H9 (cell line): ENCODE results near the gene PHACTR2. TPM values are rescaled to one million over a fixed set of nuclear protein-coding genes. Genes with fewer than 3 reads are reported as not detected.

Experiments
- DNase-seq: peaks from one replicate; pipeline ENCODE4 v3.0.0-alpha.2; 2017
- H2AFZ ChIP-seq: one replicate; pipeline ENCODE4 v1.6.1; 2013; ENCODE audit warnings: mild to moderate bottlenecking, low read length, control low read depth, moderate library complexity
- H2AK5ac ChIP-seq: 2 replicates; pipeline ENCODE4 v1.6.1; 2013; ENCODE audit warnings: low read length, control low read depth, mixed read lengths; ENCODE audit not compliant: insufficient read length
- H2BK120ac ChIP-seq: one replicate; pipeline ENCODE4 v1.6.1; 2013; ENCODE audit warnings: low read depth, mild to moderate bottlenecking, low read length, control low read depth, inconsistent platforms; ENCODE audit not compliant: poor library complexity, severe bottlenecking
- H2BK12ac ChIP-seq: 2 replicates; pipeline ENCODE4 v1.6.1; 2013; ENCODE audit warnings: low read length, control low read depth, mixed read lengths, low read depth; ENCODE audit not compliant: insufficient read length
- H2BK15ac ChIP-seq: 2 replicates; pipeline ENCODE4 v1.6.1; 2013; ENCODE audit warnings: low read depth, low read length, control low read depth
- H2BK20ac ChIP-seq: one replicate; pipeline ENCODE4 v1.6.1; 2013; ENCODE audit warnings: low read depth, mild to moderate bottlenecking, low read length, control low read depth, inconsistent platforms; ENCODE audit not compliant: poor library complexity, severe bottlenecking
- H2BK5ac ChIP-seq: 2 replicates; pipeline ENCODE4 v1.6.1; 2013; ENCODE audit warnings: low read length, control low read depth, mixed read lengths; ENCODE audit not compliant: insufficient read length
- H3K14ac ChIP-seq: 2 replicates; pipeline ENCODE4 v1.6.1; 2013; ENCODE audit warnings: low read length, control low read depth; ENCODE audit not compliant: insufficient read depth
- H3K18ac ChIP-seq: 2 replicates; pipeline ENCODE4 v1.6.1; 2013; ENCODE audit warnings: low read depth, mild to moderate bottlenecking, mixed read lengths, low read length, control low read depth; ENCODE audit not compliant: insufficient read length
- H3K23ac ChIP-seq: 2 replicates; pipeline ENCODE4 v1.6.1; 2013; ENCODE audit warnings: low read length, control low read depth, mixed read lengths, low read depth; ENCODE audit not compliant: insufficient read length
- H3K23me2 ChIP-seq: 2 replicates; pipeline ENCODE4 v1.6.1; 2013; ENCODE audit warnings: low read depth, mild to moderate bottlenecking, mixed read lengths, low read length, control low read depth; ENCODE audit not compliant: insufficient read length, poor library complexity, severe bottlenecking
- H3K27ac ChIP-seq: 2 replicates; pipeline ENCODE4 v1.5.1; 2013; ENCODE audit warnings: low read length, control low read depth, mixed read lengths, low read depth; ENCODE audit not compliant: insufficient read length
- H3K27me3 ChIP-seq: 2 replicates; pipeline ENCODE4 v1.6.1; 2013; ENCODE audit warnings: low read length, control low read depth, inconsistent platforms; ENCODE audit not compliant: insufficient read depth
- H3K4ac ChIP-seq: 2 replicates; pipeline ENCODE4 v1.6.1; 2013; ENCODE audit warnings: low read depth, mild to moderate bottlenecking, control low read depth, inconsistent platforms, low read length, moderate library complexity
- H3K4me1 ChIP-seq: 2 replicates; pipeline ENCODE4 v1.6.1; 2013; ENCODE audit warnings: low read length, control low read depth, inconsistent platforms; ENCODE audit not compliant: insufficient read depth
- H3K4me2 ChIP-seq: 2 replicates; pipeline ENCODE4 v1.6.1; 2013; ENCODE audit warnings: low read length, control low read depth, mixed read lengths; ENCODE audit not compliant: insufficient read length, insufficient read depth
- H3K56ac ChIP-seq: 2 replicates; pipeline ENCODE4 v1.6.1; 2013; ENCODE audit warnings: low read depth, mild to moderate bottlenecking, mixed read lengths, low read length, control low read depth; ENCODE audit not compliant: insufficient read length
- H3K79me1 ChIP-seq: 2 replicates; pipeline ENCODE4 v1.6.1; 2013; ENCODE audit warnings: low read depth, mild to moderate bottlenecking, moderate library complexity, low read length, control low read depth, inconsistent platforms; ENCODE audit not compliant: insufficient read depth, poor library complexity, severe bottlenecking
- H3K79me2 ChIP-seq: 2 replicates; pipeline ENCODE4 v1.6.1; 2013; ENCODE audit warnings: low read length, control low read depth, inconsistent platforms; ENCODE audit not compliant: insufficient read depth
- H3K9ac ChIP-seq: 2 replicates; pipeline ENCODE4 v1.6.1; 2013; ENCODE audit warnings: low read length, control low read depth, mixed read lengths; ENCODE audit not compliant: insufficient read length; ENCODE audit errors: extremely low read depth
- H3K9me3 ChIP-seq: one replicate; pipeline ENCODE4 v1.6.1; 2013; ENCODE audit warnings: low read depth, low read length, inconsistent platforms; ENCODE audit not compliant: control insufficient read depth
- H3T11ph ChIP-seq: one replicate; pipeline ENCODE4 v1.6.1; 2013; ENCODE audit warnings: mild to moderate bottlenecking, low read length, control low read depth, inconsistent platforms
- H4K20me1 ChIP-seq: one replicate; pipeline ENCODE4 v1.6.1; 2013; ENCODE audit not compliant: control insufficient read depth, insufficient read length, insufficient read depth
- H4K5ac ChIP-seq: 2 replicates; pipeline ENCODE4 v1.6.1; 2013; ENCODE audit warnings: low read depth, mild to moderate bottlenecking, mixed read lengths, low read length, control low read depth; ENCODE audit not compliant: insufficient read length
- H4K8ac ChIP-seq: replicated peaks from 2 replicates; pipeline ENCODE4 v1.6.1; 2013; ENCODE audit warnings: low read length, control low read depth, mixed read lengths, low read depth; ENCODE audit not compliant: insufficient read length
- H4K91ac ChIP-seq: 2 replicates; pipeline ENCODE4 v1.6.1; 2013; ENCODE audit warnings: low read depth, mild to moderate bottlenecking, moderate library complexity, mixed read lengths, low read length, control low read depth; ENCODE audit not compliant: insufficient read length
- H3K27ac Mint-ChIP-seq, 3 experiments: 2 replicates in 2 of 3; 3 replicates in 1 of 3; pipeline ENCODE4 v1.8.0; 2020 to 2021; ENCODE audit warnings: mixed read lengths in 3 of 3, mild to moderate bottlenecking in 1 of 3, moderate library complexity in 1 of 3
- H3K27me3 Mint-ChIP-seq: 2 replicates; pipeline ENCODE4 v1.8.0; 2021; ENCODE audit warnings: low read depth, mild to moderate bottlenecking, moderate library complexity, mixed read lengths
- H3K36me3 Mint-ChIP-seq, 3 experiments: 2 replicates in 2 of 3; 3 replicates in 1 of 3; pipeline ENCODE4 v1.8.0; 2020 to 2021; ENCODE audit warnings: low read depth in 3 of 3, mixed read lengths in 3 of 3; ENCODE audit not compliant: insufficient read depth in 1 of 3
- H3K4me1 Mint-ChIP-seq, 2 experiments: 2 replicates each; pipeline ENCODE4 v1.8.0; 2020; ENCODE audit warnings: mixed read lengths in 2 of 2
- H3K4me3 Mint-ChIP-seq, 2 experiments: 2 replicates in 1 of 2; 3 replicates in 1 of 2; pipeline ENCODE4 v1.8.0; 2020 to 2021; ENCODE audit warnings: mild to moderate bottlenecking in 2 of 2, mixed read lengths in 2 of 2, moderate library complexity in 1 of 2
- H3K9me3 Mint-ChIP-seq, 2 experiments: 2 replicates in 1 of 2; 3 replicates in 1 of 2; pipeline ENCODE4 v1.8.0; 2020; ENCODE audit warnings: mild to moderate bottlenecking in 2 of 2, mixed read lengths in 2 of 2, moderate library complexity in 1 of 2
- CTCF ChIP-seq: fragments of 200-600 bp; sonication (generic); conservative IDR thresholded peaks from 3 replicates; pipeline ENCODE4 v1.8.0; 2021; ENCODE audit warnings: antibody characterized with exemption, mild to moderate bottlenecking
- WGBS: extraction: QIAGEN DNeasy Blood & Tissue Kit; methylation state at CpG from one replicate; pipeline ENCODE4 v1.1.7; 2013; ENCODE audit warnings: missing lambda C conversion rate, low lambda C conversion rate, mixed read lengths; ENCODE audit not compliant: insufficient read length; ENCODE audit errors: extremely low coverage; 5-methylcytosine and 5-hydroxymethylcytosine counted together
- total RNA-seq: library from RNA; stranded (reverse); gene quantifications from 2 replicates; pipeline ENCODE4 v1.2.1, GENCODE V29; 2021

Gene PHACTR2
- total RNA-seq, 1 experiment from 2014 or later, result 131 TPM

GRCh38 chr6:143700684-143701348, 23.1 kb downstream of the PHACTR2 start:
- peaks cover 15 to 32% (median 27%) of the 10 kb centered on the region in 3 experiments for H3K36me3 Mint-ChIP-seq
- Histone ChIP-seq H3K23me2 (no peaks in the 10 kb centered on the region), H3K18ac (no peak overlapping the region), H3K9ac (peak overlapping the region; percentile 32), H4K91ac (no peak overlapping the region), H2BK12ac (no peak overlapping the region), H2BK15ac (no peak overlapping the region), H2AFZ (no peak overlapping the region), H3K14ac (no peak overlapping the region), H3T11ph (no peak overlapping the region), H4K20me1 (no peaks in the 10 kb centered on the region), H3K79me2 (peaks cover 6% of the 10 kb centered on the region; the same call in 1 of the 2 replicates), H2AK5ac (no peak overlapping the region), H3K23ac (no peak overlapping the region), H3K79me1 (peaks cover 9% of the 10 kb centered on the region), H2BK5ac (no peak overlapping the region), H3K27ac (no peak overlapping the region), H2BK120ac (no peak overlapping the region), H4K5ac (no peak overlapping the region), H3K4me1 (peaks cover 9% of the 10 kb centered on the region; the same call in 1 of the 2 replicates), H2BK20ac (no peak overlapping the region), H3K27me3 (no peaks in the 10 kb centered on the region), H3K4ac (no peak overlapping the region), H3K56ac (no peak overlapping the region), H3K4me2 (no peak overlapping the region), H3K9me3 (no peaks in the 10 kb centered on the region), H4K8ac (no peak overlapping the region)
- no CpG with 5 or more reads among the region's 8 CpGs for WGBS
- DNase-seq, result no peak
- peaks cover 21 to 30% of the 10 kb centered on the region in 2 experiments for H3K4me1 Mint-ChIP-seq
- 0 out of 7 replicates have a peak overlapping the region, but pooled peaks of 1 of the 3 experiments have one; percentile 7 for H3K27ac Mint-ChIP-seq
- no peak overlapping the region for H3K4me3 Mint-ChIP-seq
- H3K9me3 Mint-ChIP-seq, result peaks cover 7 to 11% of the 10 kb centered on the region in 2 experiments; a peak in 4 of 5 replicates
- TF ChIP-seq CTCF, result no peak
- no peaks in the 10 kb centered on the region for H3K27me3 Mint-ChIP-seq
